OCI-LY7 (cell line): ENCODE measurements around the gene RINT1. TPM values are rescaled to one million over a fixed set of nuclear protein-coding genes. Genes with fewer than 3 reads are reported as not detected.

Source experiments
- BruUV-seq: library from RNA; stranded (reverse); fragments of 400-500 nt; replicated peaks from 2 replicates; lab custom pipeline; 2021; lab: Mats Ljungman, UMichigan
- CTCF ChIA-PET: fragments of 300-600 bp; sonication (Branson Sonifier 250); formaldehyde crosslinking; loops from one replicate; lab custom pipeline; 2022; ENCODE audit warnings: antibody characterized with exemption; ENCODE audit not compliant: unreplicated experiment; lab: Charles Lee
- POLR2A ChIA-PET: fragments of 300-600 bp; sonication (Branson Sonifier 250); formaldehyde crosslinking; loops from one replicate; lab custom pipeline; 2022; ENCODE audit warnings: antibody characterized with exemption; lab: Charles Lee
- DNase-seq: peaks from one replicate; pipeline ENCODE4 v3.0.0-alpha.2; 2015; ENCODE audit warnings: low spot score
- H2AFZ ChIP-seq: fragments of 200-600 bp; sonication (generic), shearing (Covaris generic); 2 replicates; pipeline ENCODE4 v1.6.1; 2014; ENCODE audit warnings: mild to moderate bottlenecking, antibody characterized with exemption, low read length, moderate library complexity
- H3K27ac ChIP-seq: fragments of 200-600 bp; sonication (generic); 2 replicates; pipeline ENCODE4 v1.5.1; 2014; ENCODE audit warnings: mixed run types, low read depth, mild to moderate bottlenecking, moderate library complexity, low read length, inconsistent platforms; ENCODE audit not compliant: poor library complexity, severe bottlenecking
- H3K36me3 ChIP-seq: fragments of 200-600 bp; sonication (generic); 2 replicates; pipeline ENCODE4 v1.6.1; 2014; ENCODE audit warnings: mild to moderate bottlenecking, antibody characterized with exemption, low read length, moderate library complexity, mixed read lengths; ENCODE audit not compliant: insufficient read depth
- H3K4me1 ChIP-seq: fragments of 200-600 bp; sonication (generic); 2 replicates; pipeline ENCODE4 v1.5.1; 2014; ENCODE audit warnings: mild to moderate bottlenecking, low read length; ENCODE audit not compliant: insufficient read depth, poor library complexity, severe bottlenecking
- H3K4me2 ChIP-seq: fragments of 200-600 bp; sonication (generic); 2 replicates; pipeline ENCODE4 v1.6.1; 2014; ENCODE audit warnings: mild to moderate bottlenecking, low read length
- H3K4me3 ChIP-seq: fragments of 200-600 bp; sonication (generic); 2 replicates; pipeline ENCODE4 v1.5.1; 2014; ENCODE audit warnings: mild to moderate bottlenecking, low read depth, low read length; ENCODE audit not compliant: poor library complexity, severe bottlenecking
- H3K79me2 ChIP-seq: fragments of 200-600 bp; sonication (generic); 2 replicates; pipeline ENCODE4 v1.6.1; 2016; ENCODE audit warnings: low read depth, mild to moderate bottlenecking, low read length, moderate library complexity, mixed read lengths; ENCODE audit not compliant: insufficient read depth
- H3K9me2 ChIP-seq: fragments of 200-600 bp; sonication (generic); 2 replicates; pipeline ENCODE4 v1.6.1; 2016; ENCODE audit warnings: mild to moderate bottlenecking, low read length, mixed read lengths; ENCODE audit not compliant: insufficient read depth
- H3K9me3 ChIP-seq: fragments of 200-600 bp; sonication (generic); 2 replicates; pipeline ENCODE4 v1.6.1; 2014; ENCODE audit warnings: mild to moderate bottlenecking, mixed run types, low read length, mixed read lengths
- H4K20me1 ChIP-seq: fragments of 200-600 bp; sonication (generic); 2 replicates; pipeline ENCODE4 v1.6.1; 2014; ENCODE audit warnings: mild to moderate bottlenecking, antibody characterized with exemption, low read length, moderate library complexity, mixed read lengths; ENCODE audit not compliant: insufficient read depth
- CTCF ChIP-seq: fragments of 200-600 bp; sonication (generic); conservative IDR thresholded peaks from 2 replicates; pipeline ENCODE4 v1.5.1; 2014; ENCODE audit warnings: mild to moderate bottlenecking, antibody characterized with exemption, low read length, moderate library complexity, mixed read lengths
- EZH2phosphoT487 ChIP-seq: fragments of 200-600 bp; sonication (generic); IDR thresholded peaks from 2 replicates; pipeline ENCODE4 v1.6.1; 2018; ENCODE audit warnings: low read depth, borderline replicate concordance, mild to moderate bottlenecking, mixed run types, antibody characterized with exemption, low read length, moderate library complexity, mixed read lengths
- intact Hi-C: fragments of 100-400 bp; cut with micrococcal nuclease; formaldehyde crosslinking; loops from one replicate; pipeline ENCODE4 v1.10.0; 2022; ENCODE audit not compliant: unreplicated experiment
- total RNA-seq, 2 experiments: library from RNA; depleted of rRNA in 1 of 2; stranded (reverse); fragments of >200 nt in 1 of 2; shearing (Covaris generic) in 1 of 2; gene quantifications; 2 replicates each; pipeline ENCODE4 v1.2.3, GENCODE V29; 2014 to 2022

RINT1 gene
- total RNA-seq, 2 experiments from 2014 or later: 11.2 to 27.8 TPM

- intact Hi-C loops: no loop called here
- H3K4me1 ChIP-seq: no peaks in the 10 kb centered on the region
- H3K27ac ChIP-seq: no peak overlapping the region
- no peaks in the 10 kb centered on the region for H3K9me2 ChIP-seq
- no peaks in the 10 kb centered on the region for H3K79me2 ChIP-seq
- H3K9me3 ChIP-seq: no peaks in the 10 kb centered on the region
- no peak overlapping the region for H3K4me3 ChIP-seq
- H2AFZ ChIP-seq: no peak overlapping the region
- H4K20me1 ChIP-seq: no peaks in the 10 kb centered on the region
- TF ChIP-seq EZH2phosphoT487 (no peak), CTCF (no peak)
- H3K36me3 ChIP-seq: peaks cover 10% of the 10 kb centered on the region
- no peak overlapping the region for H3K4me2 ChIP-seq
- ChIA-PET CTCF (interaction anchor here (1.0 kb wide), 1 partner anchor 10 kb away, joined by 3 read pairs; no protein-coding TSS in a partner anchor), POLR2A (interaction anchor here (0.6 to 0.7 kb wide), 3 partner anchors 109 to 628 kb away, joined by 3 to 6 read pairs (median 4); no protein-coding TSS in a partner anchor)
- DNase-seq: no peak
- BruUV-seq: no TSS peak
These were observed 42.6 kb upstream of the RINT1 start for GRCh38 chr7:105489409-105489808.

- no peaks in the 10 kb centered on the region for H3K9me2 ChIP-seq
- no peaks in the 10 kb centered on the region for H4K20me1 ChIP-seq
- H2AFZ ChIP-seq: no peak overlapping the region
- DNase-seq: no peak
- intact Hi-C loops: no loop called here
- H3K9me3 ChIP-seq: no peaks in the 10 kb centered on the region
- CTCF ChIA-PET: no interaction called here
- no peak for TF ChIP-seq EZH2phosphoT487
- TF ChIP-seq CTCF: no peak
- no peak overlapping the region for H3K27ac ChIP-seq
- H3K36me3 ChIP-seq: no peaks in the 10 kb centered on the region; the same call in 1 of the 2 replicates
- H3K4me1 ChIP-seq: no peaks in the 10 kb centered on the region
- H3K79me2 ChIP-seq: no peaks in the 10 kb centered on the region
- H3K4me3 ChIP-seq: no peak overlapping the region
- no TSS peak for BruUV-seq
- H3K4me2 ChIP-seq: no peak overlapping the region
- POLR2A ChIA-PET: interaction anchor here (0.7 kb wide), 2 partner anchors 9 to 431 kb away, joined by 4 to 5 read pairs; no protein-coding TSS in a partner anchor
These were observed 38.6 kb upstream of the RINT1 start for GRCh38 chr7:105493196-105493922.

GRCh38 chr7:105493923-105494315, 38.1 kb upstream of the RINT1 start:
- intact Hi-C loops: no loop called here
- DNase-seq: no peak
- no peak overlapping the region for H3K27ac ChIP-seq
- H3K9me3 ChIP-seq: no peaks in the 10 kb centered on the region
- H3K4me2 ChIP-seq: no peak overlapping the region
- ChIA-PET POLR2A (interaction anchor here (0.7 kb wide), 3 partner anchors 9 to 430 kb away, joined by 4 to 7 read pairs (median 5); no protein-coding TSS in a partner anchor), CTCF (no interaction called here)
- no peak overlapping the region for H3K4me3 ChIP-seq
- no peaks in the 10 kb centered on the region for H3K4me1 ChIP-seq
- no peaks in the 10 kb centered on the region for H3K9me2 ChIP-seq
- TF ChIP-seq CTCF: no peak
- TF ChIP-seq EZH2phosphoT487: no peak
- H2AFZ ChIP-seq: no peak overlapping the region
- no TSS peak for BruUV-seq
- H3K36me3 ChIP-seq: no peaks in the 10 kb centered on the region; the same call in 1 of the 2 replicates
- no peaks in the 10 kb centered on the region for H3K79me2 ChIP-seq
- no peaks in the 10 kb centered on the region for H4K20me1 ChIP-seq
